ENCODE results near the gene CDC73.

Gene CDC73

GRCh38 chr1:193121616-193122593 lies at the start of gene CDC73:
CDC73 (plus strand) TSS chr1:193122031; CDS start chr1:193122201, 170 bp downstream.
- DNase-seq (ENCODE audit: extremely low spot score) = peak; percentile 94
- TF ChIP-seq, protein P1, sequence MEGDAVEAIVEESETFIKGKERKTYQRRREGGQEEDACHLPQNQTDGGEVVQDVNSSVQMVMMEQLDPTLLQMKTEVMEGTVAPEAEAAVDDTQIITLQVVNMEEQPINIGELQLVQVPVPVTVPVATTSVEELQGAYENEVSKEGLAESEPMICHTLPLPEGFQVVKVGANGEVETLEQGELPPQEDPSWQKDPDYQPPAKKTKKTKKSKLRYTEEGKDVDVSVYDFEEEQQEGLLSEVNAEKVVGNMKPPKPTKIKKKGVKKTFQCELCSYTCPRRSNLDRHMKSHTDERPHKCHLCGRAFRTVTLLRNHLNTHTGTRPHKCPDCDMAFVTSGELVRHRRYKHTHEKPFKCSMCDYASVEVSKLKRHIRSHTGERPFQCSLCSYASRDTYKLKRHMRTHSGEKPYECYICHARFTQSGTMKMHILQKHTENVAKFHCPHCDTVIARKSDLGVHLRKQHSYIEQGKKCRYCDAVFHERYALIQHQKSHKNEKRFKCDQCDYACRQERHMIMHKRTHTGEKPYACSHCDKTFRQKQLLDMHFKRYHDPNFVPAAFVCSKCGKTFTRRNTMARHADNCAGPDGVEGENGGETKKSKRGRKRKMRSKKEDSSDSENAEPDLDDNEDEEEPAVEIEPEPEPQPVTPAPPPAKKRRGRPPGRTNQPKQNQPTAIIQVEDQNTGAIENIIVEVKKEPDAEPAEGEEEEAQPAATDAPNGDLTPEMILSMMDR (IDR thresholded peaks at IDR 0.05; ENCODE audit: control extremely low read depth, extremely low read depth, low read depth, missing control alignments) = peak; percentile 93
- CTCF ChIA-PET = interaction anchor here (0.6 to 3.1 kb wide), 23 partner anchors 8 to 407 kb away, joined by 3 to 40 read pairs (median 4); partner anchors contain the start of gene UCHL5
- POLR2A ChIA-PET = interaction anchor here (0.6 to 1.2 kb wide), 2 partner anchors 16 to 18 kb away, joined by 3 read pairs; no protein-coding TSS in a partner anchor

DNA sequence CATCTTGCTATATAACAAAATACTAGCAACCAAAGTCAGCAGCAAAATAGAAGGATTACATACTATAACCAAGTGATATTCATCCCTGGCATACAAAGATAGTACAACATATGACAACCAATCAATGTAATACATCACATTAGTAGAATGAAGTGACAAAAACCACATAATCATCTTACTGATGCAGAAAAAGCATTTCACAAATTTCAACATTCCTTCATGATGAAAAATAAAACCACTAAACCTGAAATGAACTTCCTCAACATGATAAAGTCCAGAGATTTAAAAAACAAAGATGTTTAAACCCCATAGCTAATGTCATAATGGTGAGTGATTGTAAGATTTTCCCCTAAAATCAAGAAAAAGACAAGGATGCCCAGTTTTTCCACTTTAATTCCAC lies 43.8 kb upstream of the CDC73 start:
- TF ChIP-seq, protein P1 (IDR thresholded peaks at IDR 0.05; ENCODE audit: control extremely low read depth, extremely low read depth, low read depth, missing control alignments) = no peak
- CTCF ChIA-PET = interaction anchor here (1.4 kb wide), 1 partner anchor 21 kb away, joined by 3 read pairs; no protein-coding TSS in a partner anchor
- POLR2A ChIA-PET = no interaction called here
- no peak for DNase-seq (ENCODE audit: extremely low spot score)

DNA sequence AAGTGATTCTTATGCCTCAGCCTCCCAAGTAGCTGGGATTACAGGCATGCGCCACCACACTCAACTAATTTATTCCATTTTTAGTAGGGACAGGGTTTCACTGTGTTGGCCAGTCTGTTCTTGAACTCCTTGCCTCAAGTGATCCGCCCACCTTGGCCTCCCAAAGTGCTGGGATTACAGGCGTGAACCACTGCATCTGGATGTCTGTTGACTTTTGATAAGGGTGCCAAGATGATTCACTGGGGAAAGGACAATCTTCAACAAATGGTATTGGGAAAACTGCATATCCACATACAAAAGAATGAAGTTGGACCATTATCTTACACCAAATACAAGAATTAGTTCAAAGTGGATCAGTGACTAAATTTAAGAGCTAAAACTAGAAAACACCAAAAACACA lies 42.6 kb upstream of the CDC73 start:
- POLR2A ChIA-PET = no interaction called here
- no peak for DNase-seq (ENCODE audit: extremely low spot score)
- CTCF ChIA-PET = interaction anchor here (1.3 kb wide), 1 partner anchor 9 kb away, joined by 4 read pairs; no protein-coding TSS in a partner anchor
- TF ChIP-seq, protein P1 (IDR thresholded peaks at IDR 0.05; ENCODE audit: control extremely low read depth, extremely low read depth, low read depth, missing control alignments) = no peak

- DNase-seq (ENCODE audit: extremely low spot score) = peak; percentile 21
- CTCF ChIA-PET = interaction anchor here (1.0 to 1.9 kb wide), 5 partner anchors 11 to 38 kb away, joined by 3 to 5 read pairs (median 4); partner anchors contain the start of genes CDC73, GLRX2, RO60 and UCHL5
- POLR2A ChIA-PET = no interaction called here
- TF ChIP-seq, protein P1 (IDR thresholded peaks at IDR 0.05; ENCODE audit: control extremely low read depth, extremely low read depth, low read depth, missing control alignments) = no peak
Measured at GRCh38 chr1:193083365-193084088, 38.3 kb upstream of the CDC73 start.

GRCh38 chr1:193085263-193085662 lies 36.6 kb upstream of the CDC73 start:
- TF ChIP-seq, protein P1 (IDR thresholded peaks at IDR 0.05; ENCODE audit: control extremely low read depth, extremely low read depth, low read depth, missing control alignments) = no peak
- ChIA-PET POLR2A (interaction anchor here (0.6 kb wide), 1 partner anchor 10 kb away, joined by 6 read pairs; no protein-coding TSS in a partner anchor), CTCF (interaction anchor here (1.1 to 1.8 kb wide), 5 partner anchors 9 to 37 kb away, joined by 4 to 5 read pairs (median 4); partner anchors contain the start of genes CDC73, RO60 and UCHL5)
- no peak for DNase-seq (ENCODE audit: extremely low spot score)

- ChIA-PET CTCF (interaction anchor here (1.2 kb wide), 1 partner anchor 24 kb away, joined by 3 read pairs; no protein-coding TSS in a partner anchor), POLR2A (no interaction called here)
- TF ChIP-seq, protein P1 (IDR thresholded peaks at IDR 0.05; ENCODE audit: control extremely low read depth, extremely low read depth, low read depth, missing control alignments) = no peak
- no peak for DNase-seq (ENCODE audit: extremely low spot score)
Measured at GRCh38 chr1:193086342-193086741, 35.5 kb upstream of the CDC73 start.

Data from GM10248 (cell line).